ENCODE results near the gene COPA. TPM values are rescaled to one million over a fixed set of nuclear protein-coding genes. Genes with fewer than 3 reads are reported as not detected.

The COPA gene
- total and polyA plus RNA-seq, 11 donors, result 46.9 to 129 (median 100) TPM

- DNase-seq (no peak), ATAC-seq (no peak)
- H3K36me3 ChIP-seq, result peaks cover 0 to 23% (median 10%) of the 10 kb centered on the region in 9 donors
- H3K9me3 ChIP-seq, result no peaks in the 10 kb centered on the region
- 69 to 74% (median 72%) methylated on average over 12 of the region's 12 CpGs for WGBS, 4 donors
- H3K27ac ChIP-seq, result no peak overlapping the region
- TF ChIP-seq POLR2A (IDR thresholded peaks at IDR 0.05) (no peak), CTCF (IDR thresholded peaks at IDR 0.05) (no peak)
- no peak overlapping the region for H3K4me3 ChIP-seq
- no peaks in the 10 kb centered on the region for H3K4me1 ChIP-seq
- intact Hi-C loops (cut with DNase I), result no loop called here
- H3K27me3 ChIP-seq, result peaks cover 0 to 4% (median 0%) of the 10 kb centered on the region in 9 donors
These were observed 21.1 kb upstream of the COPA start for GRCh38 chr1:160363951-160364735.

GRCh38 chr1:160363010-160363409 lies 20.0 kb upstream of the COPA start:
- Histone ChIP-seq H3K36me3 (peaks cover 0 to 34% (median 21%) of the 10 kb centered on the region in 9 donors), H3K9me3 (no peaks in the 10 kb centered on the region), H3K27ac (no peak overlapping the region), H3K4me1 (no peaks in the 10 kb centered on the region), H3K27me3 (peaks cover 0 to 4% (median 0%) of the 10 kb centered on the region in 9 donors), H3K4me3 (no peak overlapping the region)
- ATAC-seq (no peak), DNase-seq (no peak)
- TF ChIP-seq CTCF (IDR thresholded peaks at IDR 0.05) (no peak), POLR2A (IDR thresholded peaks at IDR 0.05) (no peak)
- intact Hi-C loops (cut with DNase I), result no loop called here
- WGBS, 4 donors, result 49 to 54% (median 51%) methylated on average over 5 of the region's 5 CpGs

GRCh38 chr1:160362168-160362957 lies 19.3 kb upstream of the COPA start:
- no peak for DNase-seq

More at GRCh38 chr1:160362168-160362957, 19.3 kb upstream of the COPA start:
- Histone ChIP-seq H3K4me1 (no peaks in the 10 kb centered on the region), H3K9me3 (no peaks in the 10 kb centered on the region), H3K36me3 (peaks cover 0 to 41% (median 28%) of the 10 kb centered on the region in 9 donors), H3K4me3 (no peak overlapping the region), H3K27me3 (no peaks in the 10 kb centered on the region), H3K27ac (no peak overlapping the region)
- intact Hi-C loops (cut with DNase I), result no loop called here
- no peak for TF ChIP-seq POLR2A (IDR thresholded peaks at IDR 0.05)
- TF ChIP-seq CTCF (IDR thresholded peaks at IDR 0.05), result no peak
- no peak for ATAC-seq
- whole genome bisulfite sequencing, 4 donors, result 72 to 80% (median 75%) methylated on average over 9 of the region's 9 CpGs
